ENCODE measurements around the gene ZFYVE26.

- TF ChIP-seq POLR2A (IDR thresholded peaks at IDR 0.05; ENCODE audit: low read depth, low read length) (no peak), POLR2AphosphoS5 (IDR thresholded peaks at IDR 0.05; ENCODE audit: low read depth, low read length) (no peak), TAF1 (IDR thresholded peaks at IDR 0.05; ENCODE audit: borderline replicate concordance, low read depth, low read length) (no peak)
Observed at GRCh38 chr14:67766035-67766680, 50.2 kb downstream of the ZFYVE26 start.

Measured in GM12892 (cell line).